COR-L47 (cell line): ENCODE data around the gene ATR.

Source experiments
- DNase-seq: peaks from one replicate; lab custom pipeline; 2025; lab: John Stamatoyannopoulos, UW

Gene ATR

GRCh38 chr3:142523921-142524566 is 54.5 kb downstream of the ATR start:
- DNase-seq: peak; percentile 8

DNA sequence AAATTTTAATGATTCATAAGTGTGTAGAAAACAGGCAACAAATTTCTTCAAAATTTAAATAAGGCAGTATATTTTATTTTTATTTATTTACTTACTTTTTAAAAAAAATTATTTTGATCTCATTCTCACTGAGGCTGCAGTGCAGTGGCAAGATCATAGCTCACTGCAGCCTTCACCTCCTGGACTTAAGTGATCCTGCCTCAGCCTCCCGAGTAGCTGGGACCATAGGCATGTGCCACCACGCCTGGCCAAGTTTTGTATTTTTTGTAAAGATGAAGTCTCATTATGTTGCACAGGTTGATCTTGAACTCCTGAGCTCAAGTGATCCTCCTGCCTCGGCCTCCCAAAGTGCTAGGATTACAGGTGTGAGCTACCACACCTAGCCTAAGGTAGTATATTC is 69.5 kb downstream of the ATR start:
- DNase-seq: no peak

- DNase-seq: no peak
Measured at GRCh38 chr3:142507241-142507640, 71.3 kb downstream of the ATR start.

DNA sequence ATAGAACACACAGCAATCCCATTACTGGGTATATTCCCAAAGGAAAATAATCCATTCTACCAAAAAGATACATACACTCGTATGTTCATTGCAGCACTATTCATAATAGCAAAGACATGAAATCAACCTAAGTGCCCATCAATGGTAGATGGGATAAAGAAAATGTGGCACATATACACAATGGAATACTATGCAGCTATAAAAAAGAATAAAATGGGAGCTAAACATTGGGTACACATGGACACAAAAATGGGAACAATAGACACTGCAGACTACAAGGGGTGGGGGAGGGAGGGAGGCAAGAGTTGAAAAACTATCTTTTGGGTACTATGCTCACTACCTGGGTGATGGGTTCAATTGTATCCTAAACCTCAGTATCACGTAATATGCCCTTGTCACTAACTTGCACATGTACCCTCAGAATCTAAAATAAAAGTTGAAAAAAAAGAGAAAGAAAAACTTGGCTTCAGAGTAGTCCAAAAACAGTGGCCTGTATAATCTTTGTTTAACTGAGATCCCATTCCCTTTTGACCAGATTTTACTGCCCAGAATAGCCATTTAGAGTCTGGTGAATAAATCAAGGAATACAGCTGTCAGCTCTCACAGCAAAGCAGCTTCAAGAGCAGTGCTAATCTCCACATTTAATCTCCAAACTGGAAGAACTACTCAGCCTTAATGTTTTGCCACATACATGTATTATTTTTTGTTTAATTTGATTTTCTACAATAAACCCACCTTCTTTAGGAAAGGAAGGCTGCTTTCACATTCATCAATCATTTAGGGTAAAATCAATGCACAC is 76.1 kb downstream of the ATR start:
- DNase-seq: no peak

DNA sequence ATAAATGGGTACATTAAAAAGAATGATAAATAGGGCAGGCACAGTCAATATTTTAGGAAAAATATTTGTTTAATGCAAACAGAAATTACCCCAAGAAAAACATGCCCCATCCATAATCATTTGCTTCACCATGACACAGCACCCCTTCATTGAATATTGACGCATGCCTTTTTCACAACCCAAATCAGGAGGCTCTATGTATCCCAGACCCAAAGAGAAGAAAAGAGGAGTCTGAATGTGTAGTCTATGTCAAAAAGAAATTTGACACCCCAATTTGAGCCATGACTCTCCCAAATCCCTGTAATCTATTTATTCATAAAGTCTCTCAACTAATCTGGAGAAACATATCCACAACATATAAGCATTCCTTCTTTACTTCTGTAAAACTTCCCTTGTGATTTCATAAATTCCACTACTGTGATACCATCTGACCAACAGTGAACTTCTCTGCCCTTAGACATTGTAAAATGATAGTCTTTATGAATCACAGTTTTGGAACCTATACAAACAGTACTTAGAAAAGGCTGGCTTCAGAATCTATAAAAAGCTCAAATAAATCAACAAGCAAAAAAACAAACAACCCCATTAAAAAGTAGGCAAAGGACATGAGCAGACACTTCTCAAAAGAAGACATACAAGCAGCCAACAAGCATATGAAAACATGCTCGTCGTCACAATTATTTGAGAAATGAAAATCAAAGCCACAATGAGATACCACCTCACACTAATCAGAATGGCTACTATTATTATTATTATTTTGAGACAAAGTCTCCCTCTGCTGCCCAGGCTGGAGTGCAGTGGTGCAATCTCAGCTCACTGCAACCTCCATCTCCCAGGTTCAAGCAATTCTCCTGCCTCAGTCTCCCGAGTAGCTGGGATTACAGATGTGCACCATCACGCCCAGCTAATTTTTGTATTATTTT is 77.3 kb downstream of the ATR start:
- no peak for DNase-seq

GRCh38 chr3:142500211-142500610 is 78.3 kb downstream of the ATR start:
- DNase-seq: no peak

DNA sequence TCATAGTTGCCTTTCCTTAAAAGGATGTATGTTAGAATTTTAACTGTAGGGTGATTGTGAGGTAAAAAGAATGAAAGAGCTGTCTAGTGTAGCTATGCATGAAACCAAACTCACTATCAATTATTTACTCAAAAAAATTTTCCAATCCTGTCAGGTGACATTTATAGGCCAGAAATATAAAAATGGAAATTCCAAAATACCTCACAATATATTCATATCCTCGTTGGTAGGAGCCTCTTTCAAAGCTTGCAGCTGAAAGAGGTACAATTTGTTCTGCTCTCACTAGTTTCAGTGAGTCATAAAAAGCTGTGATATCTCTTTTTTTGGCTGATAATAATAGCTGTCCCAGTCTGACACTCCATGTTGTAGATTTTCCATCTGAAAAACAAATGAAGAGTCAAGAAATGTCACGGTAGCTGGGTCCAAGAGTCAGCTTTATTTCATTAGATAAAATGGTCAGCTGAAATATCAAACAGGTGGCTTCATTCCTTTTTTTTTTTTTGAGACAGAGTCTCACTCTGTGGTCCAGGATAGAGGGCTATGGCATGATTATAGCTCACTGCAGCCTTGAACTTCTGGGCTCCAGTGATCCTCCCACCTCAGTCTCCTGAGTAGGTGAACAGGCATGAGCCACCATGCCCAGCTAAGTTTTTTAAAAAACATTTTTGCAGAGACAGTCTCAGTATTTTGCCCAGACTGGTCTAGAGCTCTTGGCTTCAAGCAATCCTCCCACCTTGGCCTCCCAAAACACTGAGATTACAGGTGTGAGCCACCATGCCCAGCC is 79.9 kb downstream of the ATR start:
- no peak for DNase-seq

GRCh38 chr3:142497729-142498128 is 80.8 kb downstream of the ATR start:
- no peak for DNase-seq

DNA sequence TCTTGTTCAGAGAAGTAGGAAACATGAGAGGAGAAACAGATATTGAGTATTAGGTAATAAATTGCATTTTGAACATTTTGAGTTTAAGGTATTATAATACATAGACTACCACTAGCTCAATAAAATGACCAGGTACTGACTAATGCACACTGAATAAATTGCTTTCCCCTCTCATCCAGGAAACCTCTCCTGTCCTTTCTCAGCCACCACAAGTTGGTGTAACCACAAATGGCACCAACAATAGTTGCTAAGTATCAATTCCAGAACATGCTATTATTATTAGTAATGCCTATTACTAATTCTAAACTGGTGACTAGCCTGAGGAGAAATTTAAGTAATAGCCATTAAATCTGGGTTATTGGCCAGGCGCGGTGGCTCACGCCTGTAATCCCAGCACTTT is 83.4 kb downstream of the ATR start:
- no peak for DNase-seq

DNA sequence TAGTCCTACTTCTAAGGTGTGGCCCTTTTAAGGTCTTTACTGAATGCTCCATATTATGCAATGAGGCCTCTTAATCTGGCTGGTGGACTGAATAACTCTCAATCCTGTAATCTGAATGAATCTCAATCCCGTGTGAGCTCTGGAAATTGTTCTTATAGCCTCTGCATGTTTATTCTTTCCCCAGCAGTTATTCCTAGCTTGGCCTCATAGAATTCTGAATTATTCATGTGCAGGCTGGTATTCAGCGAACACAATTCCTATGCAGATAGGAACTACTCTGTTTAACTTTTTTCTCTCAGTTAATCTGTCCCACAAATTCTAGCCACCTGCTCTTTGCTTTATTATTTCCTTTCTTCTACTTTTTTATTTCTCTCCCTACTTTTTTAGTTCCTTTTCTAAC is 86.3 kb downstream of the ATR start:
- DNase-seq: no peak

DNA sequence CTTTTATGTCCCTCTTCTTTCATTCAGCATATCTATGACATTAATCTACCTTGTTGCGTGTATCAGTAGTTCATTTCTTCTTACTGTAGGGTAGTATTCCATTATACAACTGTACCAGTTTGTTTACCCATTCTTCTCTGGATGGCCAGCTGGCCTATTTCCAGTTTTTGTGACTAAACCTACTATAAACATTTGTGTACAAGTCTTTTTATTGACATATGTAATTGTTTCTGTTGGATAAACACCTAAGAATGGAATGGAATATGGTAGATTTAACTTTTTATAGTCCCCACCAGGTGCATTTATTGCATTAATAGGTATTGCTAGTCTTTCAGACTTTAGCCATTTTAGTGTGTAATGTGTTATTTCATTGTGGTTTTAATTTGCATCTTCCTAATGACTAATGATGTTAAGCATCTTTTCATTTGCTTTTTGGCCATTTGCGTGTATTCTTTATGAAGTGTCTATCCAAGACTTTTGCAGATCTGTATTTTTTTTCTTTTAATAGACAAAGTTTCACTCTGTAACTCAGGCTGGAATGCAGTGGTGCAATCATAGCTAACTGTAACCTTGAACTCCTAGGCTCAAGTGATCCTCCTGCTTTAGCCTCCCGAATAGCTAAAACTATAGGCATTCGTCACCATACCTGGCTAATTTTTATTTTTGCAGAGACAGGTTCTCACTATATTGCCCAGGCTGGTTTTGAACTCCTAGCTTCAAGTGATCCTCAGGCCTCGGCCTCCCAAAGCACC is 88.8 kb downstream of the ATR start:
- peak; percentile 10 for DNase-seq

- no peak for DNase-seq
Measured at GRCh38 chr3:142484912-142485435, 93.6 kb downstream of the ATR start.

GRCh38 chr3:142481196-142481595 is 97.3 kb downstream of the ATR start:
- no peak for DNase-seq

GRCh38 chr3:142470826-142471225 is 107.7 kb downstream of the ATR start:
- no peak for DNase-seq

DNA sequence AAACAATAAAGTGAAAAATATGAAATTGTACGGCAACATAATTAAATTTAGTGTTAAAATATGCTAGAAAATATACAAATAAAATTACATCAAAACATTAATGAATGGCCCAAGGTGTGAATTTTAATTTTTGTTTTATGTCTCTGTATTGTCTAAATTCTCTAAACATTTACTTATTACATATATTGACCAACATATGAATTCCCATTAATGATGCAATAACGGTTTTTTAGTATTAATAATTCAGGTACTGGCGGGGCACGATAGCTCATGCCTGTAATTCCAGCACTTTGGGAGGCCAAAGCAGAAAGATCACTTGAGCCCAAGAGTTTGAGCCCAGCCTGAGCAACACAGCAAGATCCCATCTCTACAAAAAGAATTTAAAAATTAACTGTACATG is 110.1 kb downstream of the ATR start:
- no peak for DNase-seq

GRCh38 chr3:142467768-142468167 is 110.8 kb downstream of the ATR start:
- DNase-seq: no peak

DNA sequence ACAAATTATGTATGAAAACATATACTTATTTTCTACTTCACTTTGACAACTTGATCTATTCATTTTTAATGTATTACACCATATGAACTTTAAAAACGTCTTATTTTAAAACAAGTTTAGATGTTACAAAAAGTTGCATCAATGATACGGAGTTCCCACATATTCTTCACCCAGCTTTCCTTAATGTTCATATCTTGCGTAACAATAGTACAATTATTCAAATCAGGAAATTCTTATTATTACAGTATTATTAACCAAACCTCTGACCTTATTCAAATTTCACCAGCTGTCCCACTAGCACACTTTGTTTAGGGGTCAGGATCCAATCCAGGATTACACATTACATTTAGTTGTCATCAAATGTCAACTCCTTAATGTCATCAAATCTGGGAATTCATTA is 117.8 kb downstream of the ATR start:
- DNase-seq: no peak

DNA sequence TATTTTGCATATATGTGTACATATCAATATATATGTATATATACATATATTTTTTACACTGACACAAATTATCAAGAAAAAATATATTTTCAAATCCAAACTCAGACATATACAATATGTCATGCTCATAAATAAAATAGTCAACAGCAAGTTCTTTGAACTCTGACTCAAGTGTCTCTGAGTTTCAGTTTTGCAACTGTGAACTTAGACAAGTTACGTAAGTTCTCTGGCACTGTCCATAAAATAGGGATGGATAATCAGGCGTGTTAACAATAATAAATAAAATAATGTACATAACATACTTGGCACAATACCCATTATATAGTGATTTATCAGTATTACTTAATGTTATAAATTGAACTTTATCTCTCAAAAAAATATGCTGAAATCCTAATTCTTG is 118.6 kb downstream of the ATR start:
- no peak for DNase-seq

GRCh38 chr3:142459096-142459495 is 119.4 kb downstream of the ATR start:
- no peak for DNase-seq

GRCh38 chr3:142450881-142451280 is 127.7 kb downstream of the ATR start:
- DNase-seq: no peak

GRCh38 chr3:142450189-142450588 is 128.3 kb downstream of the ATR start:
- DNase-seq: no peak
